ENCODE data around the gene KDM4C. TPM values are rescaled to one million over a fixed set of nuclear protein-coding genes. Genes with fewer than 3 reads are reported as not detected.
"Not testable (repeated sequence)": the region's sequence is repeated elsewhere in the genome, so short reads cannot be mapped to it uniquely, and the experiment has no call there.

Gene KDM4C
- polyA plus RNA-seq, 1 experiment: 12.1 TPM

DNA sequence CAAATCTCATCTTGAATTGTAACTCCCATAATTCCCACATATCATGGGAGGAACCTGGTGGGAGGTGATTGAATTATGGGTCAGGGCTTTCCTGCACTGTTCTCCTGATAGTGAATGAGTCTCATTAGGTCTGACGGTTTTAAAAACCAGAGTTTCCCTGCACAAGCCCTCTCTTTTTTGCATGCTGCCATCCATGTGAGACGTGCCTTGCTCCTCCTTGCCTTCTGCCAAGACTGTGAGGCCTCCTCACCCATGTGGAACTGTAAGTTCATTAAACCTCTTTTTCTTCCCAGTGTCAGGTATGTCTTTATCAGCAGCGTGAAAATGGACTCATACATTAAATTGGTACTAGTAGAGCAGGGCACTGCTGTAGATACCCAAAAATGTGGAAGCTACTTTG is 22.4 kb upstream of the KDM4C start:
- Histone ChIP-seq H3K4me3 (ENCODE audit: low read depth, low read length) (no peak overlapping the region), H3K27me3 (ENCODE audit: control insufficient read depth, insufficient read depth, low read length) (peaks cover 2% of the 10 kb centered on the region), H3K9me3 (ENCODE audit: control insufficient read depth, insufficient read depth, low read length) (no peaks in the 10 kb centered on the region), H3K27ac (ENCODE audit: low read depth, low read length) (no peak overlapping the region)
- TF ChIP-seq, protein P1, sequence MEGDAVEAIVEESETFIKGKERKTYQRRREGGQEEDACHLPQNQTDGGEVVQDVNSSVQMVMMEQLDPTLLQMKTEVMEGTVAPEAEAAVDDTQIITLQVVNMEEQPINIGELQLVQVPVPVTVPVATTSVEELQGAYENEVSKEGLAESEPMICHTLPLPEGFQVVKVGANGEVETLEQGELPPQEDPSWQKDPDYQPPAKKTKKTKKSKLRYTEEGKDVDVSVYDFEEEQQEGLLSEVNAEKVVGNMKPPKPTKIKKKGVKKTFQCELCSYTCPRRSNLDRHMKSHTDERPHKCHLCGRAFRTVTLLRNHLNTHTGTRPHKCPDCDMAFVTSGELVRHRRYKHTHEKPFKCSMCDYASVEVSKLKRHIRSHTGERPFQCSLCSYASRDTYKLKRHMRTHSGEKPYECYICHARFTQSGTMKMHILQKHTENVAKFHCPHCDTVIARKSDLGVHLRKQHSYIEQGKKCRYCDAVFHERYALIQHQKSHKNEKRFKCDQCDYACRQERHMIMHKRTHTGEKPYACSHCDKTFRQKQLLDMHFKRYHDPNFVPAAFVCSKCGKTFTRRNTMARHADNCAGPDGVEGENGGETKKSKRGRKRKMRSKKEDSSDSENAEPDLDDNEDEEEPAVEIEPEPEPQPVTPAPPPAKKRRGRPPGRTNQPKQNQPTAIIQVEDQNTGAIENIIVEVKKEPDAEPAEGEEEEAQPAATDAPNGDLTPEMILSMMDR (IDR thresholded peaks at IDR 0.05; ENCODE audit: low read depth, low read length): no peak
- no peak for DNase-seq (ENCODE audit: low read depth, low spot score)
- CTCF ChIA-PET: interaction anchor here (0.6 kb wide), 1 partner anchor 429 kb away, joined by 3 read pairs; no protein-coding TSS in a partner anchor
- POLR2A ChIA-PET: no interaction called here

- ChIA-PET POLR2A (no interaction called here), CTCF (interaction anchor here (0.6 to 2.3 kb wide), 9 partner anchors 9 to 653 kb away, joined by 4 to 14 read pairs (median 5); no protein-coding TSS in a partner anchor)
- H3K27me3 ChIP-seq (ENCODE audit: control insufficient read depth, insufficient read depth, low read length): peaks cover 2% of the 10 kb centered on the region
- TF ChIP-seq, protein P1 (IDR thresholded peaks at IDR 0.05; ENCODE audit: low read depth, low read length): peak; percentile 28
- no peaks in the 10 kb centered on the region for H3K9me3 ChIP-seq (ENCODE audit: control insufficient read depth, insufficient read depth, low read length)
- H3K27ac ChIP-seq (ENCODE audit: low read depth, low read length): no peak overlapping the region
- no peak overlapping the region for H3K4me3 ChIP-seq (ENCODE audit: low read depth, low read length)
- no peak for DNase-seq (ENCODE audit: low read depth, low spot score)
Observed at GRCh38 chr9:6739218-6739617, 18.6 kb upstream of the KDM4C start.

DNA sequence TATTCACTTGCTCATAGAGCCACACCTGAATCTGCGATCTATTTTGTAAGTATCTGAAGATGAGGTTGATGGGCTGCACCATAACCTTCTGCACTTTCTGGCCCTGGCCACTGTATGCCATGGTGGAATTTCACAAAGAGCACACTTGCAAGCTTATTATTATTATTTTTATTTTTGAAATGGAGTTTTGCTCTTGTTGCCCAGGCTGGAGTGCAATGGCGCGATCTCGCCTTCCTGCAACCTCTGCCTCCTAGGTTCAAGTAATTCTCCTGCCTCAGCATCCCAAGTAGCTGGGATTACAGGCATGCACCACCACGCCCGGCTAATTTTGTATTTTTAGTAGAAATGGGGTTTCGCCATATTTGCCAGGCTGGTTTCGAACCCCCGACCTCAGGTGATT is 8.9 kb upstream of the KDM4C start:
- not testable (repeated sequence) for H3K4me3 ChIP-seq (ENCODE audit: low read depth, low read length); H3K27me3 ChIP-seq (ENCODE audit: control insufficient read depth, insufficient read depth, low read length); DNase-seq (ENCODE audit: low read depth, low spot score); H3K9me3 ChIP-seq (ENCODE audit: control insufficient read depth, insufficient read depth, low read length); H3K27ac ChIP-seq (ENCODE audit: low read depth, low read length)
- CTCF ChIA-PET: interaction anchor here (1.0 kb wide), 1 partner anchor 9 kb away, joined by 5 read pairs; no protein-coding TSS in a partner anchor
- POLR2A ChIA-PET: interaction anchor here (0.6 kb wide), 1 partner anchor 189 kb away, joined by 9 read pairs; no protein-coding TSS in a partner anchor

DNA sequence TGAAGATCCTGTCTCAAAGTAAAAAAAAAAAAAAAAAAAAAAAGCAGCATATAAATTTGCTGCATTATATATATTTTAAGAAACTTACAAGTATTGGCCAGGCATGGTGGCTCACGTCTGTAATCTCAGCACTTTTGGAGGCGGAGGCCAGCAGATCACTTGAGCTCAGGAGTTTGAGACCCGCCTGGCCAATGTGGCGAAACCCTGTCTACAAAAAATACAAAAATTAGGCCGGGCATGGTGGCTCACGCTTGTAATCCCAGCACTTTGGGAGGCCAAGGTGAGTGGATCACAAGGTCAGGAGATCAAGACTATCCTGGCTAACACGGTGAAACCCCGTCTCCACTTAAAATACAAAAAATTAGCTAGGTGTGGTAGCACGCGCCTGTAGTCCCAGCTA is 2.9 kb upstream of the KDM4C start:
- H3K27ac ChIP-seq (ENCODE audit: low read depth, low read length); DNase-seq (ENCODE audit: low read depth, low spot score); H3K27me3 ChIP-seq (ENCODE audit: control insufficient read depth, insufficient read depth, low read length); CTCF ChIA-PET; H3K4me3 ChIP-seq (ENCODE audit: low read depth, low read length); POLR2A ChIA-PET; H3K9me3 ChIP-seq (ENCODE audit: control insufficient read depth, insufficient read depth, low read length): not testable (repeated sequence)

DNA sequence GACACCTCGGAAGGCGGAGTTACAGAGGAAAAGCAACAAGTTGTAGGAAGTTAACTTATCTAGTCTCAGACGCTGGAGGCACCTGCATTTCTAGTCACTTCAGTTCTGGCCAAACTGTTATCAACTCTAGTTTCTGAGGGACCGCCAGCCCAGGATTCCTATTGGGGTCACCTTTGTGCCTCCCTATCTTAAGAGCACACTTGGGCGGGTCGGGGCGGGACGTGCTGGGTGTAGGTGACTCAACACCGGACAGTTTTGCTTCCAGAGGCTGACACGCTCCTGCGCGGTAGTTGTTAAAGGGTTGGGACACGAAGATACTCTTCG is 679 bp upstream of the KDM4C start:
- Histone ChIP-seq H3K27me3 (ENCODE audit: control insufficient read depth, insufficient read depth, low read length) (no peaks in the 10 kb centered on the region), H3K4me3 (ENCODE audit: low read depth, low read length) (peak overlapping the region; percentile 96), H3K9me3 (ENCODE audit: control insufficient read depth, insufficient read depth, low read length) (no peaks in the 10 kb centered on the region; the same call in 1 of the 2 replicates), H3K27ac (ENCODE audit: low read depth, low read length) (peak overlapping the region; percentile 99)
- DNase-seq (ENCODE audit: low read depth, low spot score): no peak
- TF ChIP-seq, protein P1 (IDR thresholded peaks at IDR 0.05; ENCODE audit: low read depth, low read length): no peak
- ChIA-PET POLR2A (interaction anchor here (0.7 to 2.0 kb wide), 4 partner anchors 13 to 75 kb away, joined by 3 to 7 read pairs (median 4); no protein-coding TSS in a partner anchor), CTCF (interaction anchor here (0.7 to 1.7 kb wide), 2 partner anchors 18 to 1701 kb away, joined by 3 to 8 read pairs; no protein-coding TSS in a partner anchor)

GRCh38 chr9:6758248-6758497 is 400 bp downstream of the KDM4C start:
- ChIA-PET POLR2A (interaction anchor here (0.8 to 2.0 kb wide), 4 partner anchors 14 to 345 kb away, joined by 3 to 7 read pairs (median 4); partner anchors contain the start of gene UHRF2), CTCF (no interaction called here)
- Histone ChIP-seq H3K27ac (ENCODE audit: low read depth, low read length) (peak overlapping the region; percentile 80), H3K9me3 (ENCODE audit: control insufficient read depth, insufficient read depth, low read length) (no peaks in the 10 kb centered on the region; the same call in 1 of the 2 replicates), H3K4me3 (ENCODE audit: low read depth, low read length) (peak overlapping the region; percentile 96), H3K27me3 (ENCODE audit: control insufficient read depth, insufficient read depth, low read length) (no peaks in the 10 kb centered on the region)
- DNase-seq (ENCODE audit: low read depth, low spot score): no peak
- TF ChIP-seq, protein P1 (IDR thresholded peaks at IDR 0.05; ENCODE audit: low read depth, low read length): no peak
